ENCODE measurements around the gene PLGLB2.
"Not testable (repeated sequence)": the region's sequence is repeated elsewhere in the genome, so short reads cannot be mapped to it uniquely, and the experiment has no call there.

The PLGLB2 gene

GRCh38 chr2:87747791-87748190 lies at the start of gene PLGLB2:
PLGLB2 (plus strand) TSS chr2:87748087; CDS start chr2:87748154, 67 bp downstream.
- H3K4me1 ChIP-seq (ENCODE audit: control insufficient read depth, insufficient read depth, low read length); H3K9ac ChIP-seq (ENCODE audit: low read length); DNase-seq (ENCODE audit: low read depth); H3K4me3 ChIP-seq (ENCODE audit: low read length); H3K27me3 ChIP-seq (replicated peaks; ENCODE audit: control insufficient read depth, insufficient read depth, low read length); H3K9me3 ChIP-seq (ENCODE audit: control insufficient read depth, low read length); H3K36me3 ChIP-seq (ENCODE audit: control insufficient read depth, insufficient read depth, low read length, severe bottlenecking): not testable (repeated sequence)

- not testable (repeated sequence) for H3K9ac ChIP-seq (ENCODE audit: low read length); H3K9me3 ChIP-seq (ENCODE audit: control insufficient read depth, low read length); H3K36me3 ChIP-seq (ENCODE audit: control insufficient read depth, insufficient read depth, low read length, severe bottlenecking); H3K27me3 ChIP-seq (replicated peaks; ENCODE audit: control insufficient read depth, insufficient read depth, low read length); H3K4me3 ChIP-seq (ENCODE audit: low read length); H3K4me1 ChIP-seq (ENCODE audit: control insufficient read depth, insufficient read depth, low read length); DNase-seq (ENCODE audit: low read depth)
These were observed 43.1 kb upstream of the PLGLB2 start for GRCh38 chr2:87704572-87705323.

GRCh38 chr2:87708368-87708767 lies 39.5 kb upstream of the PLGLB2 start:
- not testable (repeated sequence) for H3K9ac ChIP-seq (ENCODE audit: low read length); H3K4me1 ChIP-seq (ENCODE audit: control insufficient read depth, insufficient read depth, low read length); H3K9me3 ChIP-seq (ENCODE audit: control insufficient read depth, low read length); H3K4me3 ChIP-seq (ENCODE audit: low read length); H3K27me3 ChIP-seq (replicated peaks; ENCODE audit: control insufficient read depth, insufficient read depth, low read length); H3K36me3 ChIP-seq (ENCODE audit: control insufficient read depth, insufficient read depth, low read length, severe bottlenecking); DNase-seq (ENCODE audit: low read depth)

- H3K4me3 ChIP-seq (ENCODE audit: low read length); DNase-seq (ENCODE audit: low read depth); H3K36me3 ChIP-seq (ENCODE audit: control insufficient read depth, insufficient read depth, low read length, severe bottlenecking); H3K9me3 ChIP-seq (ENCODE audit: control insufficient read depth, low read length); H3K27me3 ChIP-seq (replicated peaks; ENCODE audit: control insufficient read depth, insufficient read depth, low read length); H3K9ac ChIP-seq (ENCODE audit: low read length); H3K4me1 ChIP-seq (ENCODE audit: control insufficient read depth, insufficient read depth, low read length): not testable (repeated sequence)
These were observed 19.8 kb upstream of the PLGLB2 start for GRCh38 chr2:87727940-87728599.

- DNase-seq (ENCODE audit: low read depth); H3K9ac ChIP-seq (ENCODE audit: low read length); H3K9me3 ChIP-seq (ENCODE audit: control insufficient read depth, low read length); H3K36me3 ChIP-seq (ENCODE audit: control insufficient read depth, insufficient read depth, low read length, severe bottlenecking); H3K4me3 ChIP-seq (ENCODE audit: low read length); H3K4me1 ChIP-seq (ENCODE audit: control insufficient read depth, insufficient read depth, low read length); H3K27me3 ChIP-seq (replicated peaks; ENCODE audit: control insufficient read depth, insufficient read depth, low read length): not testable (repeated sequence)
These were observed 7.0 kb upstream of the PLGLB2 start for GRCh38 chr2:87740928-87741327.

- DNase-seq (ENCODE audit: low read depth); H3K9ac ChIP-seq (ENCODE audit: low read length): not testable (repeated sequence)
These were observed 5.3 kb upstream of the PLGLB2 start for GRCh38 chr2:87742393-87743108.

GRCh38 chr2:87743638-87744037 lies 4.2 kb upstream of the PLGLB2 start:
- H3K27me3 ChIP-seq (replicated peaks; ENCODE audit: control insufficient read depth, insufficient read depth, low read length); H3K9ac ChIP-seq (ENCODE audit: low read length); H3K4me3 ChIP-seq (ENCODE audit: low read length); H3K4me1 ChIP-seq (ENCODE audit: control insufficient read depth, insufficient read depth, low read length); H3K36me3 ChIP-seq (ENCODE audit: control insufficient read depth, insufficient read depth, low read length, severe bottlenecking); H3K9me3 ChIP-seq (ENCODE audit: control insufficient read depth, low read length); DNase-seq (ENCODE audit: low read depth): not testable (repeated sequence)

More at GRCh38 chr2:87742393-87743108, 5.3 kb upstream of the PLGLB2 start:
- not testable (repeated sequence) for H3K36me3 ChIP-seq (ENCODE audit: control insufficient read depth, insufficient read depth, low read length, severe bottlenecking); H3K4me3 ChIP-seq (ENCODE audit: low read length); H3K4me1 ChIP-seq (ENCODE audit: control insufficient read depth, insufficient read depth, low read length); H3K27me3 ChIP-seq (replicated peaks; ENCODE audit: control insufficient read depth, insufficient read depth, low read length); H3K9me3 ChIP-seq (ENCODE audit: control insufficient read depth, low read length)

- not testable (repeated sequence) for H3K9ac ChIP-seq (ENCODE audit: low read length); H3K4me3 ChIP-seq (ENCODE audit: low read length); H3K4me1 ChIP-seq (ENCODE audit: control insufficient read depth, insufficient read depth, low read length); H3K27me3 ChIP-seq (replicated peaks; ENCODE audit: control insufficient read depth, insufficient read depth, low read length); DNase-seq (ENCODE audit: low read depth); H3K9me3 ChIP-seq (ENCODE audit: control insufficient read depth, low read length); H3K36me3 ChIP-seq (ENCODE audit: control insufficient read depth, insufficient read depth, low read length, severe bottlenecking)
These were observed 2.4 kb upstream of the PLGLB2 start for GRCh38 chr2:87745353-87745951.

- H3K27me3 ChIP-seq (replicated peaks; ENCODE audit: control insufficient read depth, insufficient read depth, low read length); H3K4me1 ChIP-seq (ENCODE audit: control insufficient read depth, insufficient read depth, low read length); H3K9me3 ChIP-seq (ENCODE audit: control insufficient read depth, low read length); H3K9ac ChIP-seq (ENCODE audit: low read length); DNase-seq (ENCODE audit: low read depth); H3K36me3 ChIP-seq (ENCODE audit: control insufficient read depth, insufficient read depth, low read length, severe bottlenecking); H3K4me3 ChIP-seq (ENCODE audit: low read length): not testable (repeated sequence)
These were observed 637 bp downstream of the PLGLB2 start for GRCh38 chr2:87748524-87748923.

- not testable (repeated sequence) for DNase-seq (ENCODE audit: low read depth); H3K9me3 ChIP-seq (ENCODE audit: control insufficient read depth, low read length); H3K27me3 ChIP-seq (replicated peaks; ENCODE audit: control insufficient read depth, insufficient read depth, low read length)
These were observed 2.7 kb downstream of the PLGLB2 start for GRCh38 chr2:87750560-87750959.

GRCh38 chr2:87754759-87755158 lies 6.9 kb downstream of the PLGLB2 start:
- H3K36me3 ChIP-seq (ENCODE audit: control insufficient read depth, insufficient read depth, low read length, severe bottlenecking); H3K9me3 ChIP-seq (ENCODE audit: control insufficient read depth, low read length); DNase-seq (ENCODE audit: low read depth); H3K4me3 ChIP-seq (ENCODE audit: low read length); H3K9ac ChIP-seq (ENCODE audit: low read length); H3K27me3 ChIP-seq (replicated peaks; ENCODE audit: control insufficient read depth, insufficient read depth, low read length); H3K4me1 ChIP-seq (ENCODE audit: control insufficient read depth, insufficient read depth, low read length): not testable (repeated sequence)

More at GRCh38 chr2:87750560-87750959, 2.7 kb downstream of the PLGLB2 start:
- not testable (repeated sequence) for H3K9ac ChIP-seq (ENCODE audit: low read length); H3K4me1 ChIP-seq (ENCODE audit: control insufficient read depth, insufficient read depth, low read length); H3K36me3 ChIP-seq (ENCODE audit: control insufficient read depth, insufficient read depth, low read length, severe bottlenecking); H3K4me3 ChIP-seq (ENCODE audit: low read length)
